HUES64 (cell line): ENCODE results near the gene MSANTD1.

Experiments used
- H3K27ac ChIP-seq: 2 replicates; pipeline ENCODE4 v1.7.0; 2013; ENCODE audit warnings: low read depth, low read length, inconsistent platforms
- H3K27me3 ChIP-seq: 2 replicates; pipeline ENCODE4 v1.6.1; 2013; ENCODE audit warnings: mild to moderate bottlenecking, low read length; ENCODE audit not compliant: insufficient read depth
- H3K36me3 ChIP-seq: 2 replicates; pipeline ENCODE4 v1.6.1; 2013; ENCODE audit warnings: mild to moderate bottlenecking, low read length; ENCODE audit not compliant: insufficient read depth
- H3K4me1 ChIP-seq: 2 replicates; pipeline ENCODE4 v1.6.1; 2013; ENCODE audit warnings: mild to moderate bottlenecking, low read length, moderate library complexity; ENCODE audit not compliant: insufficient read depth
- H3K4me3 ChIP-seq: 2 replicates; pipeline ENCODE4 v1.5.1; 2013; ENCODE audit warnings: mild to moderate bottlenecking, low read length, moderate library complexity
- H3K9ac ChIP-seq: 2 replicates; pipeline ENCODE4 v1.6.1; 2013; ENCODE audit warnings: mild to moderate bottlenecking, low read depth, low read length
- H3K9me3 ChIP-seq: 2 replicates; pipeline ENCODE4 v1.6.1; 2013; ENCODE audit warnings: low read depth, low read length; ENCODE audit not compliant: insufficient read depth
- WGBS: fragments of 150-250, 120-280 bp; methylation state at CpG from one replicate; pipeline ENCODE4 v1.1.7; 2013; ENCODE audit warnings: missing lambda C conversion rate; 5-methylcytosine and 5-hydroxymethylcytosine counted together

MSANTD1 gene

GRCh38 chr4:3261411-3262207, 12.7 kb downstream of the MSANTD1 start:
- Histone ChIP-seq H3K4me1 (no peaks in the 10 kb centered on the region), H3K9me3 (no peaks in the 10 kb centered on the region), H3K9ac (no peak overlapping the region), H3K4me3 (no peak overlapping the region), H3K36me3 (no peaks in the 10 kb centered on the region), H3K27me3 (no peaks in the 10 kb centered on the region), H3K27ac (no peak overlapping the region)
- WGBS = 91% methylated on average over 35 of the region's 35 CpGs

GRCh38 chr4:3262208-3263052, 13.5 kb downstream of the MSANTD1 start:
- H3K4me3 ChIP-seq = no peak overlapping the region
- no peaks in the 10 kb centered on the region for H3K27me3 ChIP-seq
- no peaks in the 10 kb centered on the region for H3K4me1 ChIP-seq
- H3K9ac ChIP-seq = no peak overlapping the region
- H3K27ac ChIP-seq = no peak overlapping the region
- 92% methylated on average over 23 of the region's 23 CpGs for WGBS
- H3K9me3 ChIP-seq = no peaks in the 10 kb centered on the region
- H3K36me3 ChIP-seq = no peaks in the 10 kb centered on the region

GRCh38 chr4:3263053-3263875, 14.3 kb downstream of the MSANTD1 start:
- no peak overlapping the region for H3K27ac ChIP-seq
- 93% methylated on average over 28 of the region's 28 CpGs for WGBS
- no peaks in the 10 kb centered on the region for H3K9me3 ChIP-seq

GRCh38 chr4:3263876-3264193, 14.9 kb downstream of the MSANTD1 start:
- 85% methylated on average over 5 of the region's 6 CpGs for WGBS
- Histone ChIP-seq H3K27ac (no peak overlapping the region), H3K36me3 (no peaks in the 10 kb centered on the region), H3K9me3 (no peaks in the 10 kb centered on the region), H3K4me3 (no peak overlapping the region), H3K9ac (no peak overlapping the region), H3K27me3 (no peaks in the 10 kb centered on the region), H3K4me1 (no peaks in the 10 kb centered on the region)

More at GRCh38 chr4:3263053-3263875, 14.3 kb downstream of the MSANTD1 start:
- Histone ChIP-seq H3K36me3 (no peaks in the 10 kb centered on the region), H3K9ac (no peak overlapping the region), H3K4me3 (no peak overlapping the region), H3K4me1 (no peaks in the 10 kb centered on the region), H3K27me3 (no peaks in the 10 kb centered on the region)

GRCh38 chr4:3266076-3266475, 17.1 kb downstream of the MSANTD1 start:
- H3K9me3 ChIP-seq = no peaks in the 10 kb centered on the region
- no peaks in the 10 kb centered on the region for H3K27me3 ChIP-seq
- 95% methylated on average over 17 of the region's 17 CpGs for WGBS
- no peaks in the 10 kb centered on the region for H3K4me1 ChIP-seq
- no peak overlapping the region for H3K4me3 ChIP-seq
- H3K9ac ChIP-seq = no peak overlapping the region
- H3K27ac ChIP-seq = no peak overlapping the region
- no peaks in the 10 kb centered on the region for H3K36me3 ChIP-seq

GRCh38 chr4:3267576-3268394, 18.8 kb downstream of the MSANTD1 start:
- Histone ChIP-seq H3K4me1 (no peaks in the 10 kb centered on the region), H3K27me3 (no peaks in the 10 kb centered on the region), H3K9me3 (no peaks in the 10 kb centered on the region), H3K36me3 (no peaks in the 10 kb centered on the region), H3K27ac (no peak overlapping the region), H3K4me3 (no peak overlapping the region), H3K9ac (no peak overlapping the region)
- WGBS = 73% methylated on average over 18 of the region's 18 CpGs

- no peaks in the 10 kb centered on the region for H3K36me3 ChIP-seq
- H3K27me3 ChIP-seq = no peaks in the 10 kb centered on the region
- no peak overlapping the region for H3K4me3 ChIP-seq
- H3K9me3 ChIP-seq = no peaks in the 10 kb centered on the region
- no peak overlapping the region for H3K27ac ChIP-seq
- H3K9ac ChIP-seq = no peak overlapping the region
- WGBS = 84% methylated on average over 17 of the region's 17 CpGs
- H3K4me1 ChIP-seq = no peaks in the 10 kb centered on the region
Measured at GRCh38 chr4:3268395-3269104, 19.6 kb downstream of the MSANTD1 start.

- H3K4me1 ChIP-seq = no peaks in the 10 kb centered on the region
- 86% methylated on average over 25 of the region's 25 CpGs for WGBS
- H3K4me3 ChIP-seq = no peak overlapping the region
- H3K36me3 ChIP-seq = no peaks in the 10 kb centered on the region
- H3K27ac ChIP-seq = no peak overlapping the region
- no peak overlapping the region for H3K9ac ChIP-seq
- no peaks in the 10 kb centered on the region for H3K27me3 ChIP-seq
- H3K9me3 ChIP-seq = no peaks in the 10 kb centered on the region
Measured at GRCh38 chr4:3269105-3269927, 20.4 kb downstream of the MSANTD1 start.

GRCh38 chr4:3269991-3270611, 21.1 kb downstream of the MSANTD1 start:
- no peak overlapping the region for H3K9ac ChIP-seq

More at GRCh38 chr4:3269991-3270611, 21.1 kb downstream of the MSANTD1 start:
- Histone ChIP-seq H3K4me1 (no peaks in the 10 kb centered on the region), H3K36me3 (no peaks in the 10 kb centered on the region), H3K27me3 (no peaks in the 10 kb centered on the region), H3K4me3 (no peak overlapping the region), H3K27ac (no peak overlapping the region), H3K9me3 (no peaks in the 10 kb centered on the region)
- 94% methylated on average over 17 of the region's 17 CpGs for WGBS
